Uterus (tissue), 2 donors: Measurements from ENCODE around the gene SCN5A.

Experiments used
- POLR2A ChIP-seq, 2 donors: fragments of 450-650 bp; IDR thresholded peaks; one replicate each; pipeline ENCODE4 v1.6.1; 2016; ENCODE audit warnings: antibody characterized with exemption in 2 of 2, mild to moderate bottlenecking in 1 of 2, moderate library complexity in 1 of 2
- TF ChIP-seq, protein P1 (sequence below), 4 experiments: fragments of 200-600 bp in 2 of 4; fragments of 450-650 bp in 2 of 4; sonication (generic) in 2 of 4; IDR thresholded peaks; one replicate each; pipeline ENCODE4 v1.5.1; 2016 to 2019; ENCODE audit warnings: antibody characterized with exemption in 4 of 4, mild to moderate bottlenecking in 2 of 4, moderate library complexity in 1 of 4

DNA sequence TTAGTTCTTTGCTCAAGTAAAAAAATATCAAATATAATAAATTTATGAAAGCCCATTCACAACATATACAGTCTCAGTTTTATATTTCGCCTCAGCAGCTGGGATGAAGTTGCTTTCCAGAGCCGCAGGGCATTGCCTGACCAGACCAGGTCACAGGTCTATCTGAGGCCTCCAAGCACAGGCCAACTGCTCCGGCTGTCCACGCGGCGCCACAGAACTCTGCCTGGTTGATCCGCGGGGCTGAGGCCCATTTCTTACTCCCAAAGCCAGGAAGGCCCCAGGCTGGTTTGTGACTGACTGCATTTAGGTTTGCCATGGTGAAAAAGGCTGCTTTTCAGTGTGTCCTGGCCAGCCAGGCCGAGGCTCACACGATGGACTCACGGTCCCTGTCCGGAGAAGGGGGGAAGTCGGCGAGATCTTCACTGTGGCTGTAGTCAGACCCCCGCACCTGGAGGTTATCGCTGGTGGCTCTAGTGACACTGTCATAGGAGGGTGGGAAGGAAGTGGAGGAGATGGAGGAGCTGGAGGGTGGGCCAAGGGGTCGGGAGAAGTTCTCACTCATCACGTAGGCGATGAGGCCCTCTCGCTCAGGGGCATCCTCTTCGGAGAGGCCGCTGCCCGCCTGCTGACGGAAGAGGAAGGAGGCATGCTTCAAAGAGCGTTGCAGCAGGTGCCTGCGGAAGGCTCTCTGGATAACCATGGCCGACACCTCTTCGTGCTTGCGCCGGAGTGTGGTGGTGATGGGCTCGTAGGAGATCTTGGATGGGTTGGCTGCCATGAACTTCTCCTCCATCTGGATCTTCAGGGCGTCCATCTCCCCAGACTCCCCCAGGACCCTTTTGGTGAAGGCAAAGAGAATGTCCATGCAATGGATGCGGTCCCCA, 99.3 kb downstream of the SCN5A start:
- TF ChIP-seq, protein P1, sequence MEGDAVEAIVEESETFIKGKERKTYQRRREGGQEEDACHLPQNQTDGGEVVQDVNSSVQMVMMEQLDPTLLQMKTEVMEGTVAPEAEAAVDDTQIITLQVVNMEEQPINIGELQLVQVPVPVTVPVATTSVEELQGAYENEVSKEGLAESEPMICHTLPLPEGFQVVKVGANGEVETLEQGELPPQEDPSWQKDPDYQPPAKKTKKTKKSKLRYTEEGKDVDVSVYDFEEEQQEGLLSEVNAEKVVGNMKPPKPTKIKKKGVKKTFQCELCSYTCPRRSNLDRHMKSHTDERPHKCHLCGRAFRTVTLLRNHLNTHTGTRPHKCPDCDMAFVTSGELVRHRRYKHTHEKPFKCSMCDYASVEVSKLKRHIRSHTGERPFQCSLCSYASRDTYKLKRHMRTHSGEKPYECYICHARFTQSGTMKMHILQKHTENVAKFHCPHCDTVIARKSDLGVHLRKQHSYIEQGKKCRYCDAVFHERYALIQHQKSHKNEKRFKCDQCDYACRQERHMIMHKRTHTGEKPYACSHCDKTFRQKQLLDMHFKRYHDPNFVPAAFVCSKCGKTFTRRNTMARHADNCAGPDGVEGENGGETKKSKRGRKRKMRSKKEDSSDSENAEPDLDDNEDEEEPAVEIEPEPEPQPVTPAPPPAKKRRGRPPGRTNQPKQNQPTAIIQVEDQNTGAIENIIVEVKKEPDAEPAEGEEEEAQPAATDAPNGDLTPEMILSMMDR (IDR thresholded peaks at IDR 0.05) = no peak
- no peak for TF ChIP-seq POLR2A (IDR thresholded peaks at IDR 0.05)
